OCI-M2 (cell line): ENCODE data around the gene CST4.
"Not testable (repeated sequence)": the region's sequence is repeated elsewhere in the genome, so short reads cannot be mapped to it uniquely, and the experiment has no call there.

ENCODE experiments used
- DNase-seq: peaks from one replicate; lab custom pipeline; 2025; ENCODE audit not compliant: unreplicated experiment; lab: John Stamatoyannopoulos, UW

The CST4 gene

DNA sequence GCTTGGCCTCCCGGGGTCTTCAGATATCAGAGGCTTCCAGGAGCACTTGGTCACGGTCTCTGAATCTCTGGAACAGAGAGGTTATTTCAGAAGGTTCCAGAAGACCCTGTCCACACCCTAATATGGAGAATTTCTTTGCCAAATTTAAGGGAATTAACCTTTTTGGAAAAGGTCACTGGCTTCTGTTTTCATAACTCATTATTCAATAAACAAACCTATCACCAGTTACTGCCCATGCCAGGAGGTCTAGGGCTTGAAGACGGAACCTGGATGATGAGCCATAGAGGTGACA is 507 bp upstream of the CST4 start:
- no peak for DNase-seq

DNA sequence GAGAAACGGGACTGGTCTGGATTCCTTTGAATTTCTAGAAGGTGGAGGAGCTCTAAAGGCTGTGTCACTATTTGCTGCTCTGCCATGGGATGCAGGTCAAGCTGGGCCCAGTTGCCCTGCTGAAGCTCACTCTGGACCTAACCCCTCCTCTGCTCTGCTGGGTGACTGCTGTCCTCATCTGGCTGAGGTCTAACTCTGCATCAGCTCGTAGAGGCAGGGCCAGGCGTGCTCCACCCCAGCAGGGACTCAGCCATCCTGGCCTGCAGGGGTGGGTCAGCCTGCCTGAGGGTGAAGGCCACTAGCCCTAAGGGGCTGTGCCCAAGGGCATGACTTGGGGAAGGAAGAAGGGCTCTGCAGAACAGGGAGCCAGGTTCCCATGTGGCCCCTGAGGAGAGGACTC is 852 bp downstream of the CST4 start:
- no peak for DNase-seq

DNA sequence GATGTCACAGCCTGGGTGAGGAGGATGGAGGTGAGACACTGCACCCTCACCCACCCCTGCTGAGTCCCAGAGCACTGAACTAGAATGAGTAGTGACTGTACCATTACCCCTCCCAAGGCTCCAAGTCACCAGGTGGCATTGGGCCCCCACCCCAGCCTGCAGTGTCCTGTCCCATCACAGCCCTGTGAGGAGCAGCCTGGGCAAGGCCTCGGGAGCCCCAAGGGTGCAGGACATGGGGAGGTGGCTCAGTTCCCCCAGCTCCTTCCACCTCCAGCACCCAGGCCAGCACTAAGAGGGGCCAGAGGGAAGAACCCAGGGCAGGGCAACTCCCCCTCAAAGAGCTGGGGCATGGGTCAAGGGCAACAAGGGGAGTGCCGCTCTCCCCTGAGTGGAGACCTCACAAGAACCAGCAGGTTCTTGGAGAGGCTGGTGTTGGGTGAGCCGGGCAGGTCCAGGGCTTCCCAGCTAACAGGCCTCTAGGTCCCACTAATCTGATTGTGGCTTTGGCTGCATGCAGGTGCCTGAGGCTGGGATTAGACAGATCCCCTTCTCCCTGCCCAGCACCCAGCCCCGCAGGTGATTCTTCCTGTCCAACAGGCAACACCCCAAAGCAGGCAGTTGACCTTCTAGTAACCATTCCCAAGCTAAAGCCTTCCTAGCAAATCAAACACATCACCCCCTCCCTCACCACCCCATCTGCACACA is 2.6 kb downstream of the CST4 start:
- no peak for DNase-seq

DNA sequence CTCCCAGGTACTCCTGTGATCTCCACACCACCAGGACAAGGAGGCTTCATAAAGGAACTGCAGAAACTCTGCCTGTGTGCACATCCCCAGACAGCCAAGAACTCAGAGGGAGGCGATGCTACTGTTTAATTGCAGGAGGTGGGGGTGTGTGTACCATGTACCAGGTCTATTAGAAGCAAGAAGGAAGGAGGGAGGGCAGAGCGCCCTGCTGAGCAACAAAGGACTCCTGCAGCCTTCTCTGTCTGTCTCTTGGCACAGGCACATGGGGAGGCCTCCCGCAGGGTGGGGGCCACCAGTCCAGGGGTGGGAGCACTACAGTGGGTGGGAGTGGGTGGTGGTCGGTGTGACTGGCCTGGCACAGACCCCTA is 3.3 kb downstream of the CST4 start:
- not testable (repeated sequence) for DNase-seq

DNA sequence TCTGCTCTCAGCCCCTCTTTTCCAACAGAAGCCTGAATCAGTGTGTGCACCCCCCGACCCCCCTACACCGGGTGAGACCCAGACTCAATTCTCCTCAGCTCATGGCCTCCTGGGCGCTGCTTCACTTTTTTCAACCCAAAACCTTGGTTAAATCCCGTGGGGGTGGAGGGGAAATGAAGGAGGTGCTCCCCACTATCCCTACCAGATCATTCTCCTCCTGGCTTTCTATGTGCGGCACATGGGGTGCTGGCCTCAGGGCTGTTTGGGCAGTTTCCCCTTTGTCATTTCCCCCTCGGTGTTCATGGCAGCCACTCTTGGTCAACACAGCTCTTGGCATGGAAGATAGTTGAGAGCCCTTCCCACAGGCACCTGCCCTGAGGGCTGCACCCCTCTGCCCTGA is 4.6 kb downstream of the CST4 start:
- DNase-seq = no peak

DNA sequence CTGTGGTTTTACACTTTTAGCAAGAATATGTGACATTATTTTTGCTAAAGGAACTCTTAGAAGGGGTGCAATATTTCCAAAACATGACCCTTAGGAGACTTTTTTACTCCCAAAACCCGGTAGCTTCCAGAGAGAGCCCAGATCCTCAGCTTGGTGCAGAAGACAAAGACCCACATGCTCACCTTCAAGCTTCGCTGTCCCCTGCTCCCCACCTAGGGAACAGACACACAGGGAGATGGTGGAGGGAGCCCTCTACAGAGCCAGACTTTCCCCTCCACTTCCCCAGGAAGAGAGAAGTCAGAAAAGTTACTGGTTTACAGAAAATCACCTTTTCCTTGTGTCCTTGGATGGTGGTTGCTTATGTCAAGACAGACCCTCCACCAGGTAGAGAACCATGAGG is 5.0 kb downstream of the CST4 start:
- no peak for DNase-seq

DNA sequence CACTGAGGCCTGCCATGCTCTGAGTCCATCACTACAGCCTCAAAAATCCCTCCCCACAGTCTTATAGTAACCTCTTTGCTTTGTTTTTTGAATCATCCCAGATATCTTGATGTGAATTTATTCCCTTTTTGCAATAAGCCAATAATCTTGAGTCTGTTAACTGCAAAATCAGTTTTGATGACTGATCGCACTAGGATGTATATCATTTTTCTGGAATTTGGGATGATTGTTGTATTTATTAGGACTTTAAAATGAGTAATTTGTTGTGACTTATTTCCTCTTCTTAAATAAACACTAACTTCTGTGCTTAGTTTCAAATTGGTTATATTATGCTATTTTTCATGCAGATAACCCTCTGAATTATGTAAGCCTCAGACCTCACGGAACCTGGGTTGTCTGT is 5.6 kb downstream of the CST4 start:
- DNase-seq = no peak

DNA sequence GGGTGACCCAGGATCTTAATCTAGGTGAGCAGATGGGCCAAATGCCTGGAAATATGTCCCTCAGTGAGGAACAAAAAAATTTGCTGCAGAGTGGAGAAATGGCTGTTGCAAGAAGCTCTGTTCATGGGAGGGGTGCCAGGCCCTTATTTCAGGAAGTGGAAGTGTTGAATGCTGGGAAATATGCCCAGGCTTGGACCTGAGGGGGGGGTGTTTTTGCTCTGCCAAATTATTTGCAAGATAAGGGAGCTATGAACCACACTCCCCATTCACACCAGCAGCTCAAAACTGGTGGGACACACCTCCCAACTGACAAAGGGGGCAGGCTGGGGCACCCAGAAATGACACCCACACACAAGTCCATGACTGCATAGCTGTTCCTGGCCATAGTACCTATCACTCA is 8.7 kb downstream of the CST4 start:
- DNase-seq = no peak

DNA sequence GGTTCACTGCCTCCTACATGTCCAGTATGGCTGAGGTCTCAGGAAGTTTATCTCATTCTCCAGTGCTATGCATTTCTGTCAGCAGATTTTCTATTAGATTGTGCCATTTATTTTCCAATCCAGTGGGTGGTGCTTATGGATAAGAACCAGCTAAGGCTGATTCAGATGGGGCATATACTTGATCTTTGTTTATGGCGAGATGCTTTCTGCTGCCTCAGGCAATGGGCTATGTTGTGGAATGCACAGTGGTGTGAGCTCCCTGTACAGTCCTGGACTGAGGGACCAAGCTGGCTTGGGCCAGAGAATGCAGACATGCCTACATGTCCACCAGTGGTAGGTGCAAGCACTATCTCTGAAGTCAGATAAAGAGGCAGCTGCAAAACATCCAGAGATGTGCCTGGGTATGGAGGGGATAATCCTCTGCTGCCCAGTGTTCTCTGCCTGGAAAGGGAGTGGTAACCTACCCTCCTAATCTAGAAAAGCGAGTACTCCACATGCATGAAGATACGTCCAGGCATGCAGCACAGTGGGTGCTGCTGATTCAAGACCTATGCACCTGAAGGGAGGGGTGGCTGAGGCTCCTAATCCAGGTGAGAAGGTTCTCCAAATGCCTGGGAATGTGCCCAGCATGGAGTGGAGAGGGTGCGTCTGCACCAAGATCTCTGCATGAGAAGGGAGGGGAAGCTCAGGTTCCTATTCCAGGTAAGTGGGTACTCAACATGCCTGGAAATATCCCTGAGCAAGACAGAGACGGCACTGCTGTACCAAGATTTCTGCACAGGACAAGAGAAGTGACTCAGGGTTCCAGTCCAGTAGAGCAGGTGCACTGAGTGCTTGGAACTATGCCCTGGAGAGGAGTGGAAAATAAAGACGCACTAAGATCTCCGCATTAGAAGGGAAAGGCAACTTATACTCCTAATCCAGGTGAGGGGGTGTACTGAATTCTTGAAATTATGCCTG is 9.4 kb downstream of the CST4 start:
- DNase-seq = no peak

DNA sequence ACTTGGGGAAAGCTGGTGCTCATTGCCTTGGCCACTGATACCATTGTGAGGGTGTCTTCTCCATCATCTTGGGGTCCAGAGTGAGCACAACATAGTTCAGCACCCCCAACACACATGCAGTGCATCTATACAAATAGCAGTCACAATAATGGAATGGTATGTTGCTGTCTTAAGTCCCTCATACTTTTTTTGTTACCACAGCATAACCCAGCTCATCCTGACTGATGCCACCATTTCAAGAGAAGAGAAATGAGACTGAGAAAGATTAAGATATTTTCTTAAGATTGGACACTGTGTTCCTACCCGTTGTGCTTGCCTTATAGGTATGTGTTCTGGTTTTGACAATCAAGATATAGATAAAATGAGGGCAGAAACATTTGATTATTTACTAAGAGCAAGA is 15.6 kb downstream of the CST4 start:
- DNase-seq = no peak

DNA sequence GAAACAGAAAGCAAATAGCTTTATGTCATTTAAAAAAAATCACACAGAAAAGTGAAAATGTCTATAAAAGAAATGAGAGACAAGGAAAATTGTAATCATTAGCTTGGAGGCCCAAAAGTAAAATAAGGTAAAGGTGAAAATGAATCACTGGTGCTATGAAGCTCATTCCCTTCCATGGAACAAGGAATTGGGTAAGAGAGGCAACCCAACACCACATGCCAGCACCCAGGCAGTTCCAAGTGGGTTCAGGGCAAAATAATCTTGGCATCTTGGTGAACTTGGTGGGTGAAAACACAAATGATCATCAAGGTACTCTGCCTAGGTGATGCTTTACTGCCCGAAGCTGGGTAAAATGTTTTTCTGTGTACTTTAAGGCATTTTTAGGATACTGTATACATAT is 16.7 kb downstream of the CST4 start:
- no peak for DNase-seq

DNA sequence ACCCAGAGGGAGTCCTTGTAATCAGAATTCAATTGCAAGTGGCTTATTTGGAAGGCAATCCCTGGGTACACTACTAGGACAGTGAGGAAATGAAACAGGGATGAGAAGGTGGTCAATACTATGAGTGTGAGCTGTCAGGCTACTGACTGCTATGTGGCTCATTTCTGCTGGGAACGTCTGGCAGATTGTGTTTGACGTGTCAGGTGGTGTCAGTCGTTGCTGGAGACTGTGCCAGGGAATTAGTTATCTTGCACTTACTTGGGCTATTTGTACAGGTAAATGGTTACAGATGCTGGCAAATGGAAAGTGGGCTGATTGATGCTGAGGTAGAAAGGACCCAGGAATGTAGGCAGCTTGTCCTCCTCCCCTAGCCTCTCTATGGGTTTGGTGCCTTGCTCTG is 17.4 kb downstream of the CST4 start:
- no peak for DNase-seq

DNA sequence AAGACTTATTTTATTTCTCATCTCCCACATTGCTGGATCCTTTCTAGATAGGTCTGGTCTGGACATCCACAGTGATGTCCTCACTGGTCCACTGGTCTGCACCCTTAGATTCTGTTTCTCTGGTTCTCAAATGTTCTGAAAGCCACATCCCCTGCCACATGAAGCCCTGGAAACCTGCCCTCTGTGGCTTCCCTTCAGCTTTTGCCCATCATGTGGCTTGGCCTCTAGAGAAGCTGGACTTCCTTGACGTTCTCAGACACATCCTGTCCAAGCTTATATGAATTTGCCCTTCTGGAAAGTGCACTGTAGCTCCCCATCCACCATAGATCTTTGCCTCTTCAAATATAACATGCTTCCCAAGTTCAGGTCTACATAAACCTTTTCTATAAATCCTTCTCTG is 18.5 kb downstream of the CST4 start:
- no peak for DNase-seq

DNA sequence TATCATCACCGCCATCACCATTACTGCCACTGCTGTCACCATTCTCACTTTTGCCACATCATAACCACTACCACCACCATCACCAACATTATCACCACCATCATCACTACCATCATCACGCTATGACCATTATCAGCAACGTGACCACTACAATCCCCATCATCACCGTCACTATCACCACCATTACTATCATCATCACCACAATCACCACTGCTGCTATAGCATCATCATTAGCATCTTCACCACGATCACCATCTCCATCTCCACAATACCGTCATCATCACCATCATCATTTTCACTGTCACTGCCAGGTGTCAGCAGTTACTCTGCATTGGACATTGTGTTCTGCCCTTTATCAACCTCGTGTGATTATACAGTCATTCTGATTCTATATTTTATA is 19.0 kb downstream of the CST4 start:
- DNase-seq = no peak

DNA sequence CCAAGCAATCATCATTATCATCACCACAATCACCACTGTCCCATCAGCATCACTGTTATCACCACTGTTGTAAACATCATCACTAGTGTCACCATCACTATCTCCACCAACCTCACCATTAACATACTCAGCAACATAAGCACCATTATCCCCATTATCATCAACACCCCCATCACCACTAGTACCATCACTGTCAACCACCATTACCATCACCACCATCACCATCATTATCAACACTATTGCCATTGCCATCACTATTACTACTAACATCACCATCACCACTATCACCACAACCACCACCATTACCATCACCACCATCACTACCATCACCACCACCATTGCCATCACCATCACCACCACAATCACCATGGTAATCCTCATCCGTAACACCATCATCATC is 19.5 kb downstream of the CST4 start:
- no peak for DNase-seq

DNA sequence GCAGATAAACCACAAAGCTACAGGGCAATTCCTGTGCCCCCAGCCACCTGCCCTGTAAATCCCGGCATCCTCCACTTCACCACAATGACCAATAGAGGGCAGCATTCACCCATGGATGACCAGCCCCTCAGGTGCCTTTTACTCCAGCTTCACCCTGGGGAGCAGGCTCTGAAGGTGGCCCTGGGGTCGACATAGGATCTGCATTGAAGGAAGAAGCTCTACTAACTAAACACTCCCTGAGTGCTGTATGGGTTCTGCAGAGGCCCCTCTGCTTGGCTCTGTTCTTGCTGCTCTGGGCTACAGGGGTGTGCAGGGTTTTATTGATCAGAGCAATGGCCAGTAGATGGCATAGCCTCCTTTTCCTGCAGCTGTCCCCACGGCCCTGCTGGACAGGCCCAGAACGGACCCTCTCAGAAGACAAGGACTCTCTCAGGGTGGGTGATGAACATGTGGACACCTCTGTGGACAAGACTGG is 20.3 kb downstream of the CST4 start:
- peak; percentile 17 for DNase-seq

DNA sequence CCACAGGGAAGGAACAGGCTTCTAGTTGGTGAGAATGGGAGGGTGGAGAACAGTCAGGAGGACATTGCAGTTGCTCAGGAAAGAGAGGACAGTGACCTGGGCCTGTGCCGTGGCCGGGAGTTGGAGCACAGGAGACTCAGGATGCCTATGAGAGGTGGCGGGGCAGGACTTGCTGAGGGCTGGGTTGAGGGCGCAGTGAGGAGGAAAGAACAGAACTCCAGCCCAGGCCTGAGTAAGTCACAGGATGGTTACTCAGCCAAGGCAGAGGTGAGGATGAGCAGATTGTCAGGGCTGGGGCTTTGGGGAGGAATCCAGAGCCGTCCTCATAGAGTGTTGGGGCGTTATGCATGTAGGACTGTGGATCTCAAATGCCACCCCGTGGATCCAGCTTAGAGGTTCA is 21.2 kb downstream of the CST4 start:
- DNase-seq = no peak

DNA sequence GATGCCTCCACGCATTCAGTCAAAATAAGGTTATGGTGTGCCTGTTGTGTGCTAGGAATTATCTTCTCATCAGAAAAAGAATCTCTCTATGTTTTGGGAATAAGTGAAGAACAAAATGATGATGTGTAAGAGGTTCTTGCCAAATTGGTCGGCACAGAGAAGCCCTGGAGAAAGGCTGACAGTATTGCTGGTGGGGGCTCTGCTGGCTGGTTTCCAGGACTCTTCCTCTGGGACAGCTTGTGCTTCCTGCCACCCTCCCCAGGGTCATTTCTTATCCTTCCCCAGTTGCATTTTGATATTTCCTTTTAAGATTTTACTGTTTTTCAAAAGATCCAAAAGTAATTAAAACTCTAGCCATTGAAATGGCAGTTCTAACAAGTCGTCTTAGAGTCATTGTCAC is 22.1 kb downstream of the CST4 start:
- no peak for DNase-seq

DNA sequence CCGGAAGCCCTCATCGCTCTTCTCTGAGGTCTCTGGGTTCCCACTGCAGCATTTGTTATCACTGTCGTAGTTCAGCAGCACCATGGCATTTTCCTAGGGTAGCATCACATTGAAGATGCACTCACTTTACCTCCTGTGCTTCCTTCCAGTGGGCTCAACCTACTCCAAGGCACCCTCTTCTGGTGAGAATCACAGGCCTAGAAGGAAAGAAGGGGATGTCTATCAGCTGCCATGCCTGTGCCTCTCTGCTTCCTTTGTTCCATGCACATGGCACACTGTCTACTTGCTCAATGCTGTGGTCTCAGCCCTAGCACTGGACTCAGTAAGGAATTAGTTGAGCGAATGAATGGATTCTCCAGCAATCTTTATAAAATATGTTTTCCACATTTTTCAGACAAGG is 22.6 kb downstream of the CST4 start:
- no peak for DNase-seq

DNA sequence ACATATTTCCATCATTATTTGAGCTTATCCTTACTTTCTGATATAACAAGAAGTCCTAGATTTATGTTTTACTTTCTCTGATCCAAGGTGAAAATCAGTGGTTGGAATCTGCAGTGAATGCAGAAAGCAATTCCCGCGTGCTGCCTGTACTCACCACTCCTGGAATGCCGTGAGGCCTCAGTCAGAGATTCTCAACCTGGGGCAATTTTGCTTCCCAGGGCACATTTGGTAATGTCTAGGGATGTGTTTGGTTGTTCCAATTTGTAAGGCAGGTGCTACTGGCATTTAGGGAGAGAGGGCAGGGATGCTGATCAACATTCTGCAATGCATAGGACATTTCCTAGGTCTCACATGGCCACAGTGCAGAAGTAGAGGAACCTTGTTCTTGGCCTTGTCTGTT is 23.9 kb downstream of the CST4 start:
- no peak for DNase-seq

DNA sequence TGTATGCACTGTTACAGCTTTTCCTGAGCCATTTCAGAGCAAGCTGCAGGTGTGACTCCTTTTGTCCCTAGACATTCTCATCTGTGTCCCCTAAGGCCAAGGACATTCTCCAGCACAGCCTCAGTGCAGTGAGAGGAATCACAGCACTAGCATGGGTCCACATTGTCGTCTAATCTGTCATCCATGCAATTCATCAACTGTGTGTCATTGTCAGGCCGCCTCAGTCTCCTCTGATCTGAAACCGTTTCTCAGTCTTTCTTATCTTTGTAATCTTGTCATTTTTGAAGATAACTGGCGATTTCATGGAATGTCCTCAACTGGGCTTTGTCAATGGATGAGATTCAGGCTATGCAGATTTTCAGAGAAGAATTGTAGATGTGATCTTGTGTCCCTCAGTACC is 24.8 kb downstream of the CST4 start:
- DNase-seq = not testable (repeated sequence)

DNA sequence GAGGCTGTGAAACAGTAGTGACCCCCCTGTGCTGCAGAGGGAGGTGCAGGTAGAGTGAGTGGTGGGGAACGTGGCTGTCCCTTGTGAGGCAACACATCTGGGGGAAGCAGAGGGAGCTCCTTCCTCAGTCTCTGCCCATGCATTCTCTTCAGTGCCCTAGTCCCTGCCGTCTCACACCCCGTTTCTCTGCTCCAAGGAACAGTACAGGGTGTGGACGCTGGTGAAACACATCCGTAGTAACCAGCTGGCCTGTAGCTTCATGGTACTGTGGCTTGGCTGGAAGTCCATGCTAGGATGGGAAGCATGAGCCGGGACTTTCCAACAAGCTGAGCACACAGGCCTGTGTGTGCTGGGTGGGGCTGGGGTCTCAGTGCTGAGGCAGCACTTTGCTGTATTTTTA is 25.7 kb downstream of the CST4 start:
- no peak for DNase-seq
